ENCODE measurements around the gene TAPBP.
"Not testable (repeated sequence)": the region's sequence is repeated elsewhere in the genome, so short reads cannot be mapped to it uniquely, and the experiment has no call there.

TAPBP gene

DNA sequence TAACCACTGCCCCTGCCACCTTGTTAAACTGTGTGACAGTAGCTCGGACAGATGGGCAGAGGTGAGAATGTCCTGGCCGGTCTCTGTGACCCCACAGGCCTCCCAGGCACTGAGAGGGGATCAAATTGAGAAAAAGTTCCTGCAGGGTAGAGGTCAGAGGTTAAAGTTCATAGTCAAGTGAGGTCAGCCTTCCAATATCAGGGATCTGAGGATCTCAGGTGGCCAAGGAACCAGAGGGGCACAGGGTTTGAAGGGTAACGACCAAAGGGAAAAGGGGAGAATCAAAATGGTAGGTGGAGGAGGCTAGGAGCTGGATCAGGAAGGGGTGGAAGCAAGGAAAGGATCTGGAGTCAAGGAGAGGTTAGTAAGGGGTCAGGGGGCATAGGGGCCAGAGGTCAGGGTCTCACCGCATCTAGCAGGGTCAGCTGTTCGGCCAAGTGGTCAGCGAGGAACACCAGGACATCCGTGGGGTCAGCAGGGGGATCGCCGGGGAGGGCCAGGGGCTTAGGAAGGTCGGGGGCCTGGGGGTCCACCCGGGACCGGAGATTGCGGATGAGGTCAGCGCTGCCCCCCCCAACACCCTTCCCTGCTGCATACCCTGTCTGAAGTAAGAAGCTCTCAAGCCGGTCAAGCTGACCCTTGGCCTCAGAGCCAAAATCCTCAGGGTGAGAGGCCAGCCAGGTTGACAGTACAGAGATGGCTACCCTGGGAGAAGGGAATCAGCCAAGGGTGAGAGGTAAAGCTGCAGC is 18.1 kb downstream of the TAPBP start:
- no peak for DNase-seq

DNA sequence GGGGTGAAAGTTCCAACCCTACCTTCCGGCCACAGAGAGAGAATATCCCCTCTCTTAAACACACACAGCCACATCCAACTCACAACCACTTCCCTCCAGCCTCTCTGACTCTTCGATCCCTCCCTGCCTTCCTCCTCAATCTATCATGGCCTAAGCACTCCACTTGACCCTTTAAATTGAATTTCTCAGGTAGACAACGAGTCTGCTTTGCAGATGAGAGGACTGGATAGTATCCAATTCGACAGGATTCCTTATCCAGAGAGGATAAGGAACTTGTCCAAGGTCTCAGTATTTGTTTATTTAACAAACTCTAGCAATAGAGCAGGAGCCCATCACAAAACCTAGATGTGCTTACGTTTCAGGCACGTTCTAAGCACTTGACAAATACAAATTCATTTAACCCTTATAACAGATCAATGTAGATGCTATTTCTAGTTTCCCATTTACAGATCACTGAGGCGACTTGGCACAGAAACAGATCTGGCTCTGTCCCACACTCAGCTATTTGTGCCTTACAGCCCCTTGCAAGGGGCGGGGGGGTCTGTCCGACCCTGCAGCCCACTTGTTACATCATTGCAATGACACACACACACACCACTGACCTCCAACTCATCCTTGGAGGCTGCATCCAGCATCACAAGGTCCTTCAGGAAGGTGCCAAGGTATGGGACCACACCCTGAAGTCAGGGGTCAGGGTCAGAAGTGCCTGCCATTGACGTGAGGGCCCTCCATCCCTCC is 19.6 kb downstream of the TAPBP start:
- no peak for DNase-seq

DNA sequence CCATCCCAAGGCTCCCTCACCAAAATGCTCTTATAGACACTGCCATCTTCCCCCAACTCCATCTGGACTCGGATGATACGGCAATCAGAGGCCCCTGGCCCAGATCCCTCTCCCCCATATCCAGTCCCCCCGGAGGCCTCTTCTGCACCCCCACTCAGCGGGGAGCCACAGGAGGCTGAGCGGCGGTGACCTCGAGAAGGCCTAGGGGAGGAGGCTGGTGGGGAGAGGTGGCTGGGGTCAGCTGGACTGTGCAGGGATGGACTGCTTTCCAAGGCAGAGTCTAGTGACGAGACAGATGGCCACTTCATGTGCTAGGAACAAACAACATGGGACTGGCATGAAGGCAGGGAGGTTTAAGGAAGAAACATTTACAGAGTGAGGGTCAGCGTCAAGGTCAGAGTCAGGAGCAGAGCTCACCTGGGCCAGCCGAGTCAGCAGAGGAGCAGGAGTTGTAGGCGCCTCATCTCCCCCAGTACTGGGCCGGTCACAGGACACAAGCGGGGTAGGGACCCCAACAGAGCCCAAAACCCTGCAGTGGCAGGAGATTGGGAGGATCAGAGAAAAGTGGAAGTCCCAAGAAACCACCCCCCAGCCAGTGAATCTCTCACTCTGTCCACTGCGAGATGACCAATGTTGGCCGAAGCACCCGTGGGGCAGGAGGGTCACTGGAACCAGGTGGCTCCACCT is 20.7 kb downstream of the TAPBP start:
- no peak for DNase-seq

DNA sequence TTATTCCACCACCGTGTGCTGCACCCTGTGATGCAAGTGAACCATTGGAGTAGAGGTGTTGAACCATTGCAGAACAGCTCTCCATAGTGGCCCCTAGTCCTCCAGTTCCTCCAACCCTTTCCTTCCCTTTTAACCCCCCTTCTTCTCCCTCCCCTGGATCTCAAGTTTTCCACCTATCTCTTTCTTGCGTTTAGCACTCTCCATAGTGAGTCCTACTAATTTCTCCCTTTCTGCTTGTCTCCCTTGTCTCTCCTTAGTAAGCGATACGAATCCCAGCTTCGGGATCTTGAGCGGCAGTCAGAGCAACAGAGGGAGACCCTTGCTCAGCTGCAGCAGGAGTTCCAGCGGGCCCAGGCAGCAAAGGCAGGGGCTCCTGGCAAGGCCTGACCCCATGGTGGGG is 23.4 kb downstream of the TAPBP start:
- DNase-seq, result peak; percentile 13

DNA sequence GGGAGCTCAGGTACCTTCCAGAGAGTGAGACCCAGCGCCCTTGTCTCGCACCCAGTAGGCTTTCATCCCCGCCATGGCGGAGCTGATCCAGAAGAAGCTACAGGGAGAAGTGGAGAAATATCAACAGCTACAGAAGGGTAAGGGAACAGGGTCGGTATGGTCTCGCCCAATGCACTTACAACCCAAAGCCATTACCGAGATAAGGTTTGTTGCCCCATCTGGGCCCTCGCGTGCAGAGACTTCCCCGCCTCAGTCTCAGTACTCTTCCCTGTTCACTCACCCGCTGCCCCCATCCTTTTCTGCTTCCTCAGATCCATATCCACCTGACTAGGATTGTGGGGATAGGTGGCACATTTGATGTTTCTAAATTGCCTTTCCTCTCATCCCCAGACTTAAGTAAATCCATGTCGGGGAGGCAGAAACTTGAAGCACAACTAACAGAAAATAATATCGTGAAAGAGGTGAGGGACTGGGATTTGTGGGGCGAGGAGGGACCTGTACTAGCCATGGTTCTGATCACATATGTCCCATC is 24.0 kb downstream of the TAPBP start:
- peak; percentile 72 for DNase-seq

DNA sequence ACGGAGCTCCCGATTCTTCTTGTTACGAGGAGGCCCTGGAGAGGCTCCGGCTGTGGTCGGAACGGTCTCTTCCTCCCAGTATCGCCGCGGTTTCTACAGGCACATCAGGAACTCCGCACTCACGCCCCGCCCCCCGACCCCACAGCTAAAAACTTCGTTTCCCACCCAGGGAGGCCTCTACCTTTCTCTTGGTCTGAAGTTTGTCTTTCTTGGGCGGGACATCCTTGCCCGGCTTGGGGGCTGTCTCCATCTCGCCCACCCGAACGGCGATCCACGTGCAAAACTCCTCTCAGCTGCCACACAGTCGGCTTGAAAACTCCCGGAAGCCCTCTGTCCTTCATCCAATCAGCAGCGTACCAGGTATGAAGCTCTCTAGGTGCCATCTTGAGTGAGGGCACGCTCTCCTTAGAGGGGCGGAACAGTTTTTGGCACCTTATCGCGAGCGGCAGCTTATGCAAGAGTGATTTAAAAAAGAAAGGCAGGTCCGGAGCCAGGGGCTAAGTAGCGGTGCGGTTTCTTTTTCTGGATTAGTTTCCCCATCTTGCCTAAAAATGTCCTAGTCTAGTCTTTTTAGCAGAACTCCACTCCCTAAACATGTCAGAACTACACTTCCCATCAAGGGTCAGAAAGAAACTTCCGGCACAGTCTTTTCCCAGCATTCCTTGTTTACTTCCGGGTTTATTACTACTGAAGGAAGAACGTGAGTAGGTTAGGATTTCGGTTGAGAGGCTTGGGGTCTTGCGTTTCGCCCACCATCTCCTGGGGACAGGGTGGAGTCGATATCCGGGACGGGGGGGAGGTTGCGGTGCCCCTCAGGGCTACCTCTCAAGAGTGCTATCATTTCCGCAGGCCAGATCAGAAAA is 24.7 kb downstream of the TAPBP start, which contains the start of the genes PFDN6 and WDR46:
Gene PFDN6 (plus strand): TSS at position 681 of the 863 bp plus-strand sequence. CDS start 256 bp downstream, outside the sequence.
Gene WDR46 (minus strand): TSS at position 319 of the 863 bp plus-strand sequence. CDS start 69 bp downstream, at position 250.
- peak; percentile 97 for DNase-seq

DNA sequence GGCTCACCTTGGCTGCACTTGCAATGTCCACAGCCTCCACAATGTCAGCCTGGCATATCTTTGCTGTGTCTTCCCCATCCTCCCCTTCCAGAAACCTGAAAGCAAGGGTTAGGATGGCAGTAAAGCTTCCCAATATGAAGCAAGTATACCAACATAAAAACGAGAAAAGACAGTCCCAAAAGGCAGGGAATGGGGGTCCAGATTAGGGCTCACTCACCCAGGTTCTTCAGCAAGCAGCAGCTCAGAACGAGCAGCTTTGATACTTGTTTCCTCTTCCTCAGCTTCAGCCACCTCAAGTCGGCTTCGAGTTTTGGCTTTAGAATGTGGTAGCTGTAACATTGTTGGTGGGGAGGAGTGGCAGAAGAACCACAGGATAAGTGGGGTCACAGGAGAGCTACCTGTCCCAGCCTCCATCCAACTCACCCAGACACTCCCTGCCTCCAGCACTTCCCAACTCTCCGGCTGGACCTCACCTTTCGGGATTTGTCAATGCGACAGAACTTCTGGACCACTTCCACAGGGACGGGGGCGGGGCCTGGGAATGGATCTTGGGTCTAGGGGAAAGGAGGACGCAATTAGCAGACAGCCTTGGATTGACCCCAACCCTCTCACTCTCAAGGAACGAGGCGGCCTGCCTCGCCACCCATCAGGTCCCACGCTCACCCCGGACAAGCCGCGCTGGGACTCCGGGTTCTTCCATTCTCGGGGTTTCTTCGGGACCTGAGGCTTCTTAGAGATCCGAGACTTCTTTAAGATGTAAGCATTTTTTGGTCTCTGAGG is 25.5 kb downstream of the TAPBP start:
- DNase-seq, result peak; percentile 18

DNA sequence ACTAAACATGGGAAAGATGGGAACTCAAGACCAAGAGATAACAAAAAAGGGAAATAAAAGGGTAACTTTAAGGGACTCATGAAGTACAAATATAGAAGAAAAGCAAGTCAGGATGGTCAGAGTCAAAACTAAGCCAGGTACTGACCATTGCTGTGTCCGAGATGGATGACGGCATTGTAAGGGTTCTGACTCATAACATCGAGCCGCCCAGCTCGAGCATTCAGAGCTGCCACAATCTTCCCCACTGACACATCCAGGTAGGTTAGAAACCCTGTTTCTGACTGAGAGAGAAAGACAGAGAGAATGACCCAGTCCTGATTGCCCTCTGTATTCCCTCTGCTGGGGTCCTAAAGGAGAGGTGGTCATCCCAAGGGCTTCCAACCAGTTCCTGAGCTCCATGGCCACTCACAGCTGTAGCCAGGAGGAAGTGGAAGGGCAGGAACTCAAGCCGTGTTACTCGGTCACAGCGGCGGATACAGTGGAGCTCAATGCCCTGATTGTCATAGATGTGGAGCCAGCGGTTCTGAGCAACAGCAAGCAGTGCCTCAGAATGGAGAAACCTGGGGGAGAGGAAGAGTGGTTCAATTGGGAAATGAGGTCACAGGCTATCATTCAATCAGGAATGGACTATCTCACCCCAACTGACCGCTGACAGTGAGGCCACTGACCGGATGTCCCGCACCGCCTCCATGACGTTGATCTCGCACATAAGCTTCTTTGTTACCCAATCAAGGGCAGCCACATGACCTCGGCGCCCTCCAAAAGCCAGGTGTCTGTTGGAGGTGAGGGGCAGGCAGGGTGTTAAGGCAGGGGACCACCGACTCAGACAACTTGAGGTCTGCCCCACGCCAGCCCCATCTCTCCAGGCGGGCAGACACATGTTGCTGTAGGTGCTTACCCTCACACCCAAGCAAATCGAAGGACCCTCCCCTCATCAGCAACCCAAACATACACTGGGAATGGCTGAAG is 26.6 kb downstream of the TAPBP start:
- no peak for DNase-seq

DNA sequence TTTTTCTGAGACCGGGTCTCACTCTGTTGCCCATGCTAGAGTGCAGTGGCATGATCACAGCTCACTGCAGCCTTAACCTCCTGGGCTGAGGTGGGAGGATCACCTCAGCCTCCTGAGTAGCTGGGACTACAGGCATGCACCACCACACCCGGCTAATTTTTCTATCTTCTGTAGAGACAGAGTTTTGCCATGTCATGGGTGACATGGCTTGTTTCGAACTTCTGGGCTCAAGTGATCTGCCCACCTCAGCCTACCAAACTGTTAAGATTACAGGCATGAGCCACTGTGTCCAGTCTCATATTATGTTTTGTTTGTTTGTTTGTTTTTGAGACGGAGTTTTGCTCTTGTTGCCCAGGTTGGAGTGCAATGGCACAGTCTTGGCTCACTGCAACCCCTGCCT is 28.7 kb downstream of the TAPBP start:
- DNase-seq, result not testable (repeated sequence)

DNA sequence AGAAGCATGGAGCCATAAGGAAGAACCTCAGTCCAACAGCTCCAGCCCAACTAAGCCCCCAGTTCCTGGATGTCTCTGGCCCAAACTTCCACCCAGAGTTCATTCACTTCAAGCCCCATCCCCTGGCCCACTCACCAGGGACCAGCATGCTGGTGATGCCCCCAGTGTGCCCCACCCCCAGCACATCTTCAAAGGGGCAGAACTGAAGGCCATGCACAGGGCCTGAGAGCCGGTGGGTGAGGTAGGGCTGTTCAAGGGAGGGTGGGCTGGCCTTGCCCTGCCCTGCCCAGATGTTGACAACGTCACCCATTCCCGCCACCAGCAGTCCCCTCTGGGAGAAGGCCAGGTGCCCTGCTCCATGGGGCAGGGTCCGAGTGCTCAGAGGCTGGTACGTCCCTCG is 33.3 kb downstream of the TAPBP start:
- no peak for DNase-seq

DNA sequence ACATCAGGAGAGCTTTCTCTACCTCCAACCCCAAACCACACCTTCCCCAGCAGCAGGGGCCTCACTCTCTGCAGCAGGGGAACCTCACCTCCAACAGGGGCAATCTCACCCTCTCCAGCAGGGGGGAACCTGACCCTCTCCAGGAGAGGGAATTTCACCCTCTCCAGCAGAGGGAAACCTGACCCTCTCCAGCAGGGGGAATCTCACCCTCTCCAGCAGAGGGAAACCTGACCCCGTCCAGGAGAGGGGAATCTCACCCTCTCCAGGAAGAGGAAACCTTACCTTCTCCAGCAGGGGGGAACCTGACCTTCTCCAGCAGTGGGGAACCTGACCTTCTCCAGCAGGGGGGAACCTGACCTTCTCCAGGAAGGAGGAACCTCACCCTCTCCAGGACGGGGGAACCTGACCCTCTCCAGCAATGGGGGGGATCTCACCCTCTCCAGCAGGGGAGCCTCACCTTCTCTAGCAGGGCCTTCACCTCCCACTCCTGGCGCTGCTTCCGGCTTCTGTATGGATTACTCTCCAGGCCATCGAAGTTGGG is 33.8 kb downstream of the TAPBP start:
- DNase-seq, result peak; percentile 83

DNA sequence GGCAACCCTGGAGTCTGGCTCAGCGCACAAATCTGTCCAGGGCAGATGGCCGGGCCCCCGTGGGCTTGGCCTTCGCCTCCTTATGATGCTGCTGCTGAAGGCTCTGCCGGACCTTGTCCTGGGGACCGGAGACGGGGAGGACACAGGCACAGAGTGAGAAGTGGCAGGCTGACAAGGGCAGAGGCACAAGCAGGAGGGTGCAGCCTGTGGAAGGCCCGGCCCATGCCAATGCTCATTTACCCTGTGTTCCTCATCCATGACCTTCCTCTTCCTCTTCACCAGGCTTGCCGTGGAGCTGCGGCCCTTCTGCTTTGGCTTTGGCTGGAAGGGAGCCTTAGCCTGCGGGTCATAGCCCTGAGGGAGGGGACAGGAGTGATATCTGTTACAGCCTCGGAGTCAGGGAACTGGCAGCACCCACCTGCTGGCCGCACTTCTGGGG is 34.6 kb downstream of the TAPBP start:
- no peak for DNase-seq

DNA sequence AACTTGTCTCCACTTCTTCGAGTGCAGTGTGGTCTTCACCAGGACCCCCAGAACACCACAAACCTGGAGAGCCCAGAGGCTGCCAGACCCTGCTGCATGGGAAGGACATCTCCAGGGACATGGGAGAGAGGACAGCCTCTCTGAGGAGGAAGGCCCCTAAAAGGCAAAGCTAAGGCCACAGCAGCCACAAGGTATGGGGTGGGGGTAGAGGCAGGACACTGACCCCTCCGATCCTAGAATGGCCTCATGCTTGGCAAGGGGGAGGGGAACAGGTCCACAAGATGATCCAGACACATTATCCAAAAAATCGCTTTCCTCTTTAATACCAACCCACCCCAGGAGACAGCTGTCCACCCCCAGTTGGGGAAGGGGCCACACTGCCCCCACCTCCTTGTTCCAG is 35.1 kb downstream of the TAPBP start:
- DNase-seq, result no peak

DNA sequence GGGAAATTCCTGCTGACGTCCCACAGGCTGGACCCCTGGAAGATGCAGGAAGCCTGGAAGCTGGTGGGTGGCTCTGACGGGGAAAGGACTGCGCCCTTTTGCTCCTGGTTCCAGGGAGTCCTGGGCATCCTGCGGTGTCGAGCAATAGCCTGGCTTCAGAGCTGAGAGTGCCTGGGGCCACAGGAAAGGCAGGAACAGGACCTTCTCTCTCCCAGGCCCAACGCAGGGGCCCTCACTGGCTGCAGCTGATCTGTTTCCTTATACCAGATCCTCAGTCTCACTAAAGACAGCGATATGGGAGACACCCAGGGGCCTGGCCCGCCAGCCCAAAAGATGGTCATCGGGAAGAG is 35.5 kb downstream of the TAPBP start:
- no peak for DNase-seq

DNA sequence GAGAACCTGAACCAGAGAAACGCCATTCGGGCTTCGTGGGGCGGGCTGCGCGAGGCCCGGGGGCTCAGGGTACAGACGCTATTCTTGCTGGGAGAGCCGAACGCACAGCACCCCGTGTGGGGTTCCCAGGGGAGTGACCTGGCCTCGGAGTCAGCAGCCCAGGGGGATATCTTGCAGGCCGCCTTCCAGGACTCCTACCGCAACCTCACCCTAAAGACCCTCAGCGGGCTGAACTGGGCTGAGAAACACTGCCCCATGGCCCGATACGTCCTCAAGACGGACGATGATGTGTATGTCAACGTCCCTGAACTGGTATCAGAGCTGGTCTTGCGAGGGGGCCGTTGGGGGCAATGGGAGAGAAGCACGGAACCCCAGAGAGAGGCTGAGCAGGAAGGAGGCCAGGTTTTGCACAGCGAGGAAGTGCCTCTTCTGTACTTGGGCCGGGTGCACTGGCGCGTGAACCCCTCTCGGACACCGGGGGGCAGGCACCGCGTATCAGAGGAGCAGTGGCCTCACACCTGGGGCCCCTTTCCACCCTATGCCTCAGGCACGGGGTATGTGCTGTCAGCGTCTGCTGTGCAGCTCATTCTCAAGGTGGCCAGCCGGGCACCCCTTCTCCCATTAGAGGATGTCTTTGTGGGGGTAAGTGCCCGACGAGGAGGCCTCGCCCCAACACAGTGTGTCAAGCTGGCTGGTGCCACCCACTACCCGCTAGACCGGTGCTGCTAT is 36.1 kb downstream of the TAPBP start:
- peak; percentile 58 for DNase-seq

DNA sequence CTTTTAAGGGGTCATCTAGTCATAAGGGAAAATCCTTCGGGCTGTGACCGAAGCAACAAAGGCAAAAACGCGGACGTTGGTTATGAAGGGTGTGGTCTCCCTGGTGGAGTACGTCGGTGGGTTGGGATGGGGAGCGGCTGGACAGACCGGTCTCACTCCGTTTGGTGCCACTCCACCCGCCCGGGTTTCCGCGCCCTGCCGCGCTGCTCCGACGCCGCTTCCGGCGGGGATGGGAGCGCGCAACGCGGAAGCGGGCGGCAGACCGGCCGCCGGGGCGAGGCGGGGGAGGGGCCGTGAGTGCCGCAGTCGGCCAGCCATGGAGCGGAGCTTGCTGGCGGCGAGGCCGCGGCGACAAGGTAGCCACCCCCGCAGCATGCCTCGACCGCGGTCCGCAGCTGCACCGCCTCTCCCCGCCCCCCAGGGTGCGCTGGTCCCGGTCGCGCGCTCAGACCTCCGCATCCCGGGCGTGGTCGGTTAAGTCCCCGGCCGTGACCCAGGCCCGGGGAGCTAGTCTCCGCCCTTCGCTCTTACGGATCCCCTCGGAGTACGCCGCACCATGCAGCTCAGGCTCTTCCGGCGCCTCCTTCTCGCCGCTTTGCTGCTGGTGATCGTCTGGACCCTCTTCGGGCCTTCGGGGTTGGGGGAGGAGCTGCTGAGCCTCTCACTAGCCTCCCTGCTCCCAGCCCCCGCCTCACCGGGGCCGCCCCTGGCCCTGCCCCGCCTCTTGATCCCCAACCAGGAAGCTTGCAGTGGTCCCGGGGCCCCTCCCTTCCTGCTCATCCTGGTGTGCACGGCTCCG is 36.8 kb downstream of the TAPBP start, which contains the start of gene B3GALT4:
Gene B3GALT4 (plus strand): TSS at position 260 of the 799 bp plus-strand sequence. CDS start 297 bp downstream, at position 557.
- peak; percentile 93 for DNase-seq

DNA sequence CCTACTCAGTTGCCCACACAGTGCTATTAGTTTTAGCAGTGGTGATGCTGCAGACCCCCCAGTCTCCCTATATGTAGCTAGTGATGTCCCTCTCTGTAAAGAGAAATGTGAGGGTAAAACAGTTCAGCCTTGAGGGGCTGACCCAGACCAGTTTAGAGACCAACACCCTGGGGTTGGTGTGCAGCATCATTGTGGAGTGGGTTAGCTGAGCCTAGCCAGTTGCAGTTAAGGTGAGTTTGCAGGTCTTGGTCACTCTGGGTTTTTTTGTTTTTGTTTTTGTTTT is 37.4 kb downstream of the TAPBP start:
- no peak for DNase-seq

DNA sequence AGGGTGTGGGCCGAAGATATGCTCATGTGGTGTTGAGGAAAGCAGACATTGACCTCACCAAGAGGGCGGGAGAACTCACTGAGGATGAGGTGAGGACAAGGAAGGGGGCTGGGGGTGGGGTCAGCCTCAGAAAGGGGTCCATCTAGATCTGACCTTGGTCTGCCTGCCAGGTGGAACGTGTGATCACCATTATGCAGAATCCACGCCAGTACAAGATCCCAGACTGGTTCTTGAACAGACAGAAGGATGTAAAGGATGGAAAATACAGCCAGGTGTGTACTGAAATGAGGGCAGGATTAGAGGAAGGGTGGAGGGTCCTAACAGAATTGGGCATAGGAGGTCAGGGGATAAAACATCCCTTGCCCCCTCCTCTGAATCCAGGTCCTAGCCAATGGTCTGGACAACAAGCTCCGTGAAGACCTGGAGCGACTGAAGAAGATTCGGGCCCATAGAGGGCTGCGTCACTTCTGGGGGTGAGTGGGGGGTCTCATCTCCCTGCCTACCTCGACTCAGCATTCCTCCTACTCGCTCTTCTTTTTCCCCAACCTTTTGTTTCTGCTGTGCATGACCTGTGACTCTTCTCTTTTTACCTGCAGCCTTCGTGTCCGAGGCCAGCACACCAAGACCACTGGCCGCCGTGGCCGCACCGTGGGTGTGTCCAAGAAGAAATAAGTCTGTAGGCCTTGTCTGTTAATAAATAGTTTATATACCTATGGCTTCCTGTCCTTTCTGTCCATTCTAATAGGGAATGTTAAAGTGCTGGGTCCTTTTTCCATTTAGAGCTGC is 37.9 kb downstream of the TAPBP start:
- not testable (repeated sequence) for DNase-seq
